GM19035 (cell line): ENCODE measurements around the gene FOXK1.
"Not testable (repeated sequence)": the region's sequence is repeated elsewhere in the genome, so short reads cannot be mapped to it uniquely, and the experiment has no call there.

Source experiments
- ATAC-seq: cut with Tn5 transposase; IDR thresholded peaks from one replicate; pipeline ENCODE4 v1.9.1; 2021; ENCODE audit not compliant: unreplicated experiment

The FOXK1 gene

GRCh38 chr7:4782333-4783291 lies 100.5 kb downstream of the FOXK1 start:
- no peak for ATAC-seq

GRCh38 chr7:4783292-4783652 lies 101.2 kb downstream of the FOXK1 start:
- no peak for ATAC-seq

GRCh38 chr7:4783762-4784351 lies 101.8 kb downstream of the FOXK1 start:
- ATAC-seq, result no peak

GRCh38 chr7:4784799-4785198 lies 102.7 kb downstream of the FOXK1 start:
- ATAC-seq, result no peak

GRCh38 chr7:4785371-4785770 lies 103.3 kb downstream of the FOXK1 start:
- ATAC-seq, result no peak

GRCh38 chr7:4786015-4786414 lies 103.9 kb downstream of the FOXK1 start:
- no peak for ATAC-seq

- ATAC-seq, result no peak
Measured at GRCh38 chr7:4787541-4787940, 105.4 kb downstream of the FOXK1 start.

- ATAC-seq, result no peak
Measured at GRCh38 chr7:4787947-4788626, 106.0 kb downstream of the FOXK1 start.

- ATAC-seq, result no peak
Measured at GRCh38 chr7:4788627-4789189, 106.6 kb downstream of the FOXK1 start.

- no peak for ATAC-seq
Measured at GRCh38 chr7:4789194-4790077, 107.3 kb downstream of the FOXK1 start.

- ATAC-seq, result no peak
Measured at GRCh38 chr7:4790078-4790465, 108.0 kb downstream of the FOXK1 start.

- ATAC-seq, result no peak
Measured at GRCh38 chr7:4790516-4790991, 108.5 kb downstream of the FOXK1 start.

GRCh38 chr7:4791101-4791737 lies 109.1 kb downstream of the FOXK1 start:
- no peak for ATAC-seq

- no peak for ATAC-seq
Measured at GRCh38 chr7:4791738-4792536, 109.8 kb downstream of the FOXK1 start.

- no peak for ATAC-seq
Measured at GRCh38 chr7:4792537-4793126, 110.5 kb downstream of the FOXK1 start.

GRCh38 chr7:4793385-4793993 lies 111.4 kb downstream of the FOXK1 start:
- ATAC-seq, result not testable (repeated sequence)

GRCh38 chr7:4794171-4794570 lies 112.1 kb downstream of the FOXK1 start:
- ATAC-seq, result not testable (repeated sequence)
